GM18511 (cell line): ENCODE results near the gene MAGEF1.
"Not testable (repeated sequence)": the region's sequence is repeated elsewhere in the genome, so short reads cannot be mapped to it uniquely, and the experiment has no call there.

Experiments
- ATAC-seq: cut with Tn5 transposase; IDR thresholded peaks from one replicate; pipeline ENCODE4 v1.9.1; 2021; ENCODE audit warnings: mild to moderate bottlenecking, moderate library complexity; ENCODE audit not compliant: unreplicated experiment

Gene MAGEF1

GRCh38 chr3:184743248-184743647, 31.4 kb upstream of the MAGEF1 start:
- no peak for ATAC-seq

- ATAC-seq = no peak
Measured at GRCh38 chr3:184742676-184743135, 30.8 kb upstream of the MAGEF1 start.

GRCh38 chr3:184741798-184742675, 30.2 kb upstream of the MAGEF1 start:
- no peak for ATAC-seq

- no peak for ATAC-seq
Measured at GRCh38 chr3:184741259-184741556, 29.3 kb upstream of the MAGEF1 start.

- no peak for ATAC-seq
Measured at GRCh38 chr3:184740509-184741258, 28.8 kb upstream of the MAGEF1 start.

GRCh38 chr3:184739594-184740505, 28.0 kb upstream of the MAGEF1 start:
- no peak for ATAC-seq

GRCh38 chr3:184738982-184739381, 27.1 kb upstream of the MAGEF1 start:
- no peak for ATAC-seq

- ATAC-seq = no peak
Measured at GRCh38 chr3:184738506-184738890, 26.6 kb upstream of the MAGEF1 start.

- ATAC-seq = no peak
Measured at GRCh38 chr3:184737641-184738505, 26.0 kb upstream of the MAGEF1 start.

- ATAC-seq = no peak
Measured at GRCh38 chr3:184737063-184737462, 25.2 kb upstream of the MAGEF1 start.

GRCh38 chr3:184734903-184735701, 23.2 kb upstream of the MAGEF1 start:
- no peak for ATAC-seq

GRCh38 chr3:184733971-184734608, 22.2 kb upstream of the MAGEF1 start:
- ATAC-seq = no peak

- ATAC-seq = no peak
Measured at GRCh38 chr3:184733181-184733580, 21.3 kb upstream of the MAGEF1 start.

- ATAC-seq = no peak
Measured at GRCh38 chr3:184731786-184732537, 20.1 kb upstream of the MAGEF1 start.

GRCh38 chr3:184730924-184731323, 19.1 kb upstream of the MAGEF1 start:
- no peak for ATAC-seq

- ATAC-seq = not testable (repeated sequence)
Measured at GRCh38 chr3:184729154-184729553, 17.3 kb upstream of the MAGEF1 start.

- ATAC-seq = no peak
Measured at GRCh38 chr3:184728010-184728527, 16.2 kb upstream of the MAGEF1 start.
